WERI-Rb-1 (cell line): Measurements from ENCODE around the gene ACTN4.

ENCODE experiments used
- DNase-seq: peaks from one replicate; pipeline ENCODE4 v3.0.0-alpha.2; 2020
- H3K27ac ChIP-seq: fragments of 250-450 bp; sonication (Bioruptor Pico); 2 replicates; pipeline ENCODE4 v1.5.1; 2020; ENCODE audit warnings: mild to moderate bottlenecking, moderate library complexity
- H3K27me3 ChIP-seq: fragments of 250-450 bp; sonication (Bioruptor Pico); 2 replicates; pipeline ENCODE4 v1.5.1; 2021; ENCODE audit warnings: mild to moderate bottlenecking, low read depth, moderate library complexity; ENCODE audit not compliant: insufficient read depth, severe bottlenecking
- H3K36me3 ChIP-seq: fragments of 250-450 bp; sonication (Bioruptor Pico); 2 replicates; pipeline ENCODE4 v1.5.1; 2020; ENCODE audit warnings: mild to moderate bottlenecking, moderate library complexity
- H3K4me3 ChIP-seq: 2 replicates; pipeline ENCODE4 v1.5.1; 2011; ENCODE audit warnings: low read depth, mild to moderate bottlenecking, control low read depth, low read length
- H3K9me3 ChIP-seq: fragments of 250-450 bp; sonication (Bioruptor Pico); 2 replicates; pipeline ENCODE4 v1.5.1; 2021; ENCODE audit warnings: mild to moderate bottlenecking, moderate library complexity; ENCODE audit not compliant: severe bottlenecking
- TF ChIP-seq, protein P1 (sequence below): IDR thresholded peaks from 2 replicates; pipeline ENCODE4 v1.5.1; 2011; ENCODE audit warnings: low read depth, mild to moderate bottlenecking, control low read depth, inconsistent platforms, low read length

The ACTN4 gene

GRCh38 chr19:38665219-38665931, 17.9 kb downstream of the ACTN4 start:
- Histone ChIP-seq H3K27me3 (no peaks in the 10 kb centered on the region), H3K27ac (0 out of 2 replicates have a peak overlapping the region, but pooled peaks have one; percentile 22), H3K9me3 (no peaks in the 10 kb centered on the region), H3K4me3 (no peak overlapping the region), H3K36me3 (peaks cover 59% of the 10 kb centered on the region)
- DNase-seq, result no peak
- TF ChIP-seq, protein P1, sequence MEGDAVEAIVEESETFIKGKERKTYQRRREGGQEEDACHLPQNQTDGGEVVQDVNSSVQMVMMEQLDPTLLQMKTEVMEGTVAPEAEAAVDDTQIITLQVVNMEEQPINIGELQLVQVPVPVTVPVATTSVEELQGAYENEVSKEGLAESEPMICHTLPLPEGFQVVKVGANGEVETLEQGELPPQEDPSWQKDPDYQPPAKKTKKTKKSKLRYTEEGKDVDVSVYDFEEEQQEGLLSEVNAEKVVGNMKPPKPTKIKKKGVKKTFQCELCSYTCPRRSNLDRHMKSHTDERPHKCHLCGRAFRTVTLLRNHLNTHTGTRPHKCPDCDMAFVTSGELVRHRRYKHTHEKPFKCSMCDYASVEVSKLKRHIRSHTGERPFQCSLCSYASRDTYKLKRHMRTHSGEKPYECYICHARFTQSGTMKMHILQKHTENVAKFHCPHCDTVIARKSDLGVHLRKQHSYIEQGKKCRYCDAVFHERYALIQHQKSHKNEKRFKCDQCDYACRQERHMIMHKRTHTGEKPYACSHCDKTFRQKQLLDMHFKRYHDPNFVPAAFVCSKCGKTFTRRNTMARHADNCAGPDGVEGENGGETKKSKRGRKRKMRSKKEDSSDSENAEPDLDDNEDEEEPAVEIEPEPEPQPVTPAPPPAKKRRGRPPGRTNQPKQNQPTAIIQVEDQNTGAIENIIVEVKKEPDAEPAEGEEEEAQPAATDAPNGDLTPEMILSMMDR, result no peak

DNA sequence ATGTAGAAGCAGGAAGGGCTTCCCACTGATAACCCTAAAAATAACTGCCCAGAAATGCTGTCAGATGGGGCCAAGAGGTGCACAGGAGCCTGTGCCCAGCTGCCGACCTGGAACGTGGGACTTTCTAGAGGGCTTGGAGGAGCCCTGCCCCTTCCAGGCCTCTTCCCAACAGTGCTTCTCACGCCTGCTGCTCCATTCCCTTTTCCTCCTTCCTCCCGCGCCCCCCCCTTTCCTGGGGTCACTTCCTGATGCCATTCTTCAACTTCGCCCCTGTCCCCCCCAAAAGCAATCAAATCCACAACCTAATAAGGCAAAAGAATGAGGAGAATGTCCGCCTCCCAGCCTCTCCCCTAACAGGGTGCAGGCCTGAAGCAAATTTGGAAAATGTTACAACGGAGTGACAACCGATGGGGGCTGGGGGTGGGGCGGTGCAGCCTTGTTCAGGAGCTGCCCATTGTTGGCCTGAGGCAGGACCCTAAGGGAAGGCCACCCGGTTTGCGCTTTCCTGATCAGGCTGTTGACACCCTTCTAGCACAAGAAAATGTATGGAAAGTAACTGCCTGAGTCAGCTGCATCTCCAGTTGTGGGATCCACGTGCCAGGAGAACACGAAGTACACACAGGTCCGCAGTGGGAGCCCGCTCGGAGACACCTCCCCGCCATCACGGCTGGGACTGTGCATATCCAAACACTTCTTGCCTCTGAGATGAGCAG, 18.7 kb downstream of the ACTN4 start:
- TF ChIP-seq, protein P1, result no peak
- peaks cover 52% of the 10 kb centered on the region for H3K36me3 ChIP-seq
- no peak for DNase-seq
- H3K4me3 ChIP-seq, result no peak overlapping the region
- H3K27me3 ChIP-seq, result no peaks in the 10 kb centered on the region
- no peaks in the 10 kb centered on the region for H3K9me3 ChIP-seq
- H3K27ac ChIP-seq, result peak overlapping the region; percentile 73

DNA sequence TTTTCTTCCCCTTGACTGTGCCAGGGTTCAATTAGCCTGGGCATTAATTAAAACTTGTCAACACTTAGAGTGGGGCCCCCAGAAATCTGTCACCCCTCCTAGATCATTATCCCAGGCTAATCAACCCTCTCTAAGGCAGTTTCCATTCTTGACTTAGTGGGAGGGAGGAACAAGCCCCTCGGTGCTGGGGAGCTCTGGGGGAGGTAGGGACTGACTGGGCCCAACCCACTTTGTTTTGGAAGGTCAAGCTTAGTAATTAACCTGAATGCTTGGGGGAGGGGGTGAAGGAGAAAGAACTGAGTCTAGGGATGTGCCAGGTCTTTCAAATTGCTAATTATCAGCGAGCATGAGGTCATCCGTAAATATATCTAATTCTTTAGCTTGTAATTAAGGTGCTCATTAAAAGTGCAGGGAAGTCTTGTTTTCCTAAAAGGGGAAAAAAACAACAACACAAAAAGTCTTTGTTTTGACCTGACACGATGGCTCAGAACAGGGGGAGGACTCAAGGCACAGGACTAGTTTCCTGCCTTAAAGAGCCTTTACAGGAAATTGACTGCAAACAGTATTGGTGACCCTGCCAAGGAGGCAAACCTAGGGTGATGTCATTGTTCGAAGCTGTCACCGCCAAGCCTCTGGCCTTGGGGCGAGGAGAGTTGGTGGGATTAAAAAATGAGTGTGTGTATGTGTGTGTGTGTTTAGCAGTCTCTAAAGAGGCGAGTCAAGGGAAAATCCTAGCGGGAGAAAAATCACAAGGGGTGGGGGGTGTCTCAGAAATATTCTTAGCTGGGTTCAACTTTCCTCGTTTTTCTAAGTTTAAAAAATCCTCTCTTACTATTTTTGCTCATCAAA, 19.4 kb downstream of the ACTN4 start:
- H3K27ac ChIP-seq, result peak overlapping the region; percentile 73
- DNase-seq, result peak; percentile 84
- TF ChIP-seq, protein P1, result no peak

DNA sequence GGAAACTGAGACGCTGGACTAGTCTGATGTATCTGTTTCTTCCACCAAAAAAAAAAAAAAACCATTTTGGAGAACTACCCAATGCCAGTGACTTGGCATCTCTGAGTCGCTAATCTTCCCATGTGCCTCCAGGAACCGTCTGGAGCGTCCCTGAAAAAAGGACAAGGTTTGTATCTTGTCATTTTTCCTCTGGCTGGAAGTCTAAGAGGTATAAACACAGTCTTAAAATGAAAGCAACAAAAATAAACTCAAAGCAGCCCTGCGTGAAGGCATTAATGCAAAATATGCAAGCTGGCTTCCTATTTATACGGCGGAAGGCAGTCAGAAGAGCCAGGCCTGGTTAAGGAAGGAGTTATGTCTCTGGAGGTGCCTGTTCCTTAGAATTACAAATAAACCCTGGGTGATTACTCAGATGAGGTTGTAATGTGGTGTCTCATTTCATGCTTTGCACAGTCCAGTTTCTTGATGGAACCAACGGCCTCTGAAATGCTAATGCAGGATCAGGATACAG, 20.3 kb downstream of the ACTN4 start:
- Histone ChIP-seq H3K4me3 (no peak overlapping the region), H3K27ac (peak overlapping the region; percentile 73), H3K36me3 (peaks cover 53% of the 10 kb centered on the region), H3K27me3 (no peaks in the 10 kb centered on the region), H3K9me3 (no peaks in the 10 kb centered on the region)
- no peak for DNase-seq
- TF ChIP-seq, protein P1, result no peak

More for the DNA sequence above, 19.4 kb downstream of the ACTN4 start:
- H3K9me3 ChIP-seq, result no peaks in the 10 kb centered on the region
- peaks cover 53% of the 10 kb centered on the region for H3K36me3 ChIP-seq
- no peak overlapping the region for H3K4me3 ChIP-seq
- no peaks in the 10 kb centered on the region for H3K27me3 ChIP-seq

DNA sequence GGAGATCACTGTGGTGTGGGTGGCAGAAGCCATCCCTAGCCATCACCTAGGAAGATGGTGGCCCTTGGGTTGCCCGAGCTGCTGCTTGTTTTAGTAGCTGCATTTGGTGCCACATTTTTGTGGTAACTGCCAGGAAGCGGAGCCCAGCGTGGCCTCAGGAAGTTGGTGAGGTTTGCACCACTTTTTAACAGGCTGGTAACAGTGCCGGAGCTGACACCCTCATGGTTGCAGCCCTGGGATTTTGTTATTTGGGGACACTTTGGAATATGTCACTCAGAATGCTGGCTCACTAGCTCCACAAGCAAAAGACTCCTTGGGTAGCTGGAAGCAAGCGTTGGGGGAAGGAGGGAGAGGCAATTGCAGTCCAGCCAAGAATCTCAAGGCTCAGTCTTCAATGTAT, 22.1 kb downstream of the ACTN4 start:
- Histone ChIP-seq H3K4me3 (no peak overlapping the region), H3K27ac (no peak overlapping the region), H3K9me3 (no peaks in the 10 kb centered on the region), H3K36me3 (peaks cover 43% of the 10 kb centered on the region), H3K27me3 (no peaks in the 10 kb centered on the region)
- TF ChIP-seq, protein P1, result no peak
- no peak for DNase-seq
